Activated naive CD4-positive, alpha-beta T cell treated with anti-CD3 and anti-CD28 coated beads, Interleukin-2, amount 50 U/mL, for 24 hours (primary cell): ENCODE results near the gene KCNK1.
"Not testable (repeated sequence)": the region's sequence is repeated elsewhere in the genome, so short reads cannot be mapped to it uniquely, and the experiment has no call there.

Source experiments
- H3K27ac Mint-ChIP-seq: one replicate; pipeline ENCODE4 v1.8.0; 2021; ENCODE audit warnings: mild to moderate bottlenecking, mixed read lengths
- H3K27me3 Mint-ChIP-seq: one replicate; pipeline ENCODE4 v1.8.0; 2021; ENCODE audit warnings: mixed read lengths
- H3K36me3 Mint-ChIP-seq: one replicate; pipeline ENCODE4 v1.8.0; 2021; ENCODE audit warnings: mixed read lengths
- H3K4me1 Mint-ChIP-seq: one replicate; pipeline ENCODE4 v1.8.0; 2021; ENCODE audit warnings: mixed read lengths
- H3K4me3 Mint-ChIP-seq: one replicate; pipeline ENCODE4 v1.8.0; 2021; ENCODE audit warnings: mild to moderate bottlenecking, mixed read lengths
- H3K9me3 Mint-ChIP-seq: one replicate; pipeline ENCODE4 v1.8.0; 2021; ENCODE audit warnings: mixed read lengths

Gene KCNK1

GRCh38 chr1:233664804-233665574 lies 51.1 kb downstream of the KCNK1 start:
- no peak overlapping the region for H3K27ac Mint-ChIP-seq
- H3K27me3 Mint-ChIP-seq, result peaks cover 3% of the 10 kb centered on the region
- no peaks in the 10 kb centered on the region for H3K36me3 Mint-ChIP-seq
- H3K4me3 Mint-ChIP-seq, result no peak overlapping the region
- H3K4me1 Mint-ChIP-seq, result no peaks in the 10 kb centered on the region
- no peaks in the 10 kb centered on the region for H3K9me3 Mint-ChIP-seq

- H3K27ac Mint-ChIP-seq, result no peak overlapping the region
- H3K9me3 Mint-ChIP-seq, result no peaks in the 10 kb centered on the region
- peaks cover 2% of the 10 kb centered on the region for H3K27me3 Mint-ChIP-seq
- H3K4me1 Mint-ChIP-seq, result no peaks in the 10 kb centered on the region
- no peaks in the 10 kb centered on the region for H3K36me3 Mint-ChIP-seq
- H3K4me3 Mint-ChIP-seq, result no peak overlapping the region
Measured at GRCh38 chr1:233665575-233666270, 51.8 kb downstream of the KCNK1 start.

GRCh38 chr1:233667741-233668140 lies 53.8 kb downstream of the KCNK1 start:
- Mint-ChIP-seq H3K4me3 (no peak overlapping the region), H3K9me3 (no peaks in the 10 kb centered on the region), H3K27ac (no peak overlapping the region), H3K4me1 (no peaks in the 10 kb centered on the region), H3K36me3 (no peaks in the 10 kb centered on the region), H3K27me3 (peaks cover 3% of the 10 kb centered on the region)

- no peak overlapping the region for H3K4me3 Mint-ChIP-seq
- no peaks in the 10 kb centered on the region for H3K4me1 Mint-ChIP-seq
- H3K9me3 Mint-ChIP-seq, result no peaks in the 10 kb centered on the region
- peaks cover 3% of the 10 kb centered on the region for H3K27me3 Mint-ChIP-seq
- no peaks in the 10 kb centered on the region for H3K36me3 Mint-ChIP-seq
- H3K27ac Mint-ChIP-seq, result no peak overlapping the region
Measured at GRCh38 chr1:233668146-233668724, 54.3 kb downstream of the KCNK1 start.

- Mint-ChIP-seq H3K27me3 (peaks cover 3% of the 10 kb centered on the region), H3K36me3 (no peaks in the 10 kb centered on the region), H3K4me1 (no peaks in the 10 kb centered on the region), H3K4me3 (no peak overlapping the region), H3K9me3 (no peaks in the 10 kb centered on the region), H3K27ac (no peak overlapping the region)
Measured at GRCh38 chr1:233668725-233669294, 54.9 kb downstream of the KCNK1 start.

- not testable (repeated sequence) for H3K27ac Mint-ChIP-seq, H3K4me1 Mint-ChIP-seq, H3K9me3 Mint-ChIP-seq, H3K36me3 Mint-ChIP-seq, H3K27me3 Mint-ChIP-seq, H3K4me3 Mint-ChIP-seq
Measured at GRCh38 chr1:233670363-233670762, 56.5 kb downstream of the KCNK1 start.

GRCh38 chr1:233671286-233671685 lies 57.4 kb downstream of the KCNK1 start:
- Mint-ChIP-seq H3K4me3 (no peak overlapping the region), H3K27ac (no peak overlapping the region), H3K27me3 (peaks cover 3% of the 10 kb centered on the region), H3K9me3 (no peaks in the 10 kb centered on the region), H3K4me1 (no peaks in the 10 kb centered on the region), H3K36me3 (no peaks in the 10 kb centered on the region)

- H3K36me3 Mint-ChIP-seq, result no peaks in the 10 kb centered on the region
- no peak overlapping the region for H3K4me3 Mint-ChIP-seq
- H3K4me1 Mint-ChIP-seq, result no peaks in the 10 kb centered on the region
- H3K9me3 Mint-ChIP-seq, result no peaks in the 10 kb centered on the region
- H3K27me3 Mint-ChIP-seq, result peaks cover 6% of the 10 kb centered on the region
- no peak overlapping the region for H3K27ac Mint-ChIP-seq
Measured at GRCh38 chr1:233672732-233673131, 58.8 kb downstream of the KCNK1 start.

- peaks cover 6% of the 10 kb centered on the region for H3K27me3 Mint-ChIP-seq
- H3K9me3 Mint-ChIP-seq, result no peaks in the 10 kb centered on the region
- H3K4me1 Mint-ChIP-seq, result no peaks in the 10 kb centered on the region
- no peak overlapping the region for H3K4me3 Mint-ChIP-seq
- H3K27ac Mint-ChIP-seq, result no peak overlapping the region
- H3K36me3 Mint-ChIP-seq, result no peaks in the 10 kb centered on the region
Measured at GRCh38 chr1:233673261-233673946, 59.5 kb downstream of the KCNK1 start.

GRCh38 chr1:233673947-233674431 lies 60.1 kb downstream of the KCNK1 start:
- Mint-ChIP-seq H3K9me3 (no peaks in the 10 kb centered on the region), H3K27ac (no peak overlapping the region), H3K4me3 (no peak overlapping the region), H3K27me3 (peaks cover 6% of the 10 kb centered on the region), H3K36me3 (no peaks in the 10 kb centered on the region), H3K4me1 (no peaks in the 10 kb centered on the region)

GRCh38 chr1:233675446-233675845 lies 61.5 kb downstream of the KCNK1 start:
- Mint-ChIP-seq H3K4me3 (no peak overlapping the region), H3K27me3 (peaks cover 6% of the 10 kb centered on the region), H3K9me3 (no peaks in the 10 kb centered on the region), H3K4me1 (no peaks in the 10 kb centered on the region), H3K36me3 (no peaks in the 10 kb centered on the region), H3K27ac (no peak overlapping the region)

GRCh38 chr1:233675893-233676292 lies 62.0 kb downstream of the KCNK1 start:
- H3K4me1 Mint-ChIP-seq, result no peaks in the 10 kb centered on the region
- H3K36me3 Mint-ChIP-seq, result no peaks in the 10 kb centered on the region
- H3K27me3 Mint-ChIP-seq, result peaks cover 6% of the 10 kb centered on the region
- no peak overlapping the region for H3K27ac Mint-ChIP-seq
- no peaks in the 10 kb centered on the region for H3K9me3 Mint-ChIP-seq
- no peak overlapping the region for H3K4me3 Mint-ChIP-seq

- Mint-ChIP-seq H3K4me1 (no peaks in the 10 kb centered on the region), H3K9me3 (no peaks in the 10 kb centered on the region), H3K27me3 (peaks cover 3% of the 10 kb centered on the region), H3K4me3 (no peak overlapping the region), H3K27ac (no peak overlapping the region), H3K36me3 (no peaks in the 10 kb centered on the region)
Measured at GRCh38 chr1:233677690-233678354, 63.9 kb downstream of the KCNK1 start.

GRCh38 chr1:233679030-233679429 lies 65.1 kb downstream of the KCNK1 start:
- Mint-ChIP-seq H3K27ac (no peak overlapping the region), H3K4me3 (no peak overlapping the region), H3K27me3 (peaks cover 3% of the 10 kb centered on the region), H3K4me1 (no peaks in the 10 kb centered on the region), H3K36me3 (no peaks in the 10 kb centered on the region), H3K9me3 (no peaks in the 10 kb centered on the region)
